Muscle of leg (tissue), 11 donors: ENCODE measurements around the gene AP1G2. TPM values are rescaled to one million over a fixed set of nuclear protein-coding genes. Genes with fewer than 3 reads are reported as not detected.

Experiments
- DNase-seq: peaks from one replicate; pipeline ENCODE4 v3.0.0; 2013
- H3K27ac ChIP-seq: one replicate; pipeline ENCODE4 v1.5.1; 2013; ENCODE audit warnings: mild to moderate bottlenecking, low read length, control low read depth
- H3K27me3 ChIP-seq: one replicate; pipeline ENCODE4 v1.6.1; 2013; ENCODE audit warnings: low read length; ENCODE audit not compliant: control insufficient read depth, insufficient read depth
- H3K36me3 ChIP-seq: one replicate; pipeline ENCODE4 v1.6.1; 2013; ENCODE audit warnings: low read length; ENCODE audit not compliant: control insufficient read depth, insufficient read depth
- H3K4me1 ChIP-seq: one replicate; pipeline ENCODE4 v1.6.1; 2013; ENCODE audit warnings: low read length; ENCODE audit not compliant: control insufficient read depth, insufficient read depth
- H3K4me3 ChIP-seq: one replicate; pipeline ENCODE4 v1.5.1; 2013; ENCODE audit warnings: low read length, control low read depth
- H3K9me3 ChIP-seq: replicated peaks from 2 replicates; pipeline ENCODE4 v1.6.1; 2013; ENCODE audit warnings: low read depth, low read length; ENCODE audit not compliant: control insufficient read depth
- WGBS: methylation state at CpG from one replicate; pipeline ENCODE4 v1.1.5; 2013; ENCODE audit warnings: missing lambda C conversion rate; ENCODE audit not compliant: insufficient coverage; 5-methylcytosine and 5-hydroxymethylcytosine counted together
- polyA plus RNA-seq, 8 donors: library from polyadenylated mRNA; unstranded; fragments of 120-200 nt; gene quantifications; one replicate each; pipeline versions ENCODE4 v1.2.1 to v1.2.3, GENCODE V29; 2013; ENCODE audit warnings: inconsistent platforms in 1 of 8, low replicate concordance in 1 of 8; ENCODE audit not compliant: insufficient read length in 8 of 8, insufficient read depth in 1 of 8
- total RNA-seq: library from RNA; stranded (reverse); fragments of 120-200 nt; gene quantifications from one replicate; pipeline ENCODE4 v1.2.4, GENCODE V29; 2013

Gene AP1G2
- total and polyA plus RNA-seq, 9 donors = 9.5 to 30.0 (median 17.1) TPM

DNA sequence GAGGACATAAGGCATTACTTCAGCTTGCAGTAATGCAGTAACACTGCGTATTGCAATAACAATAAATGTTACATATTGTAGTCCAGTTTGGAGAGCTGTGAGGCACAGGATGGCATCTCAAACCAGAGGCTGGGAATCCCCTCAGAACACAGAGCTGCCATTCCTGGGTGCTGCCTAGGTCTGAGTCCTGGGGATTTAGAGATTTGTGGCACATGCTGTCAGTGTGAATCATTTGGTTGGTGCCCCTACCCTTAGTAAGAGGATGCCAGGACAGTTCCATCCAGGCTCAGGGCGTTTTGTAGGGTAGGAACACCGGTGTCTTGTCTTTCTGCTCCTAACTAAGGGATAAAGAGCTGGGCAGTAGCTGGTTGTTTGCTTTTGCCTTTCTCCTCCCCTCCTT, 38.6 kb downstream of the AP1G2 start:
- H3K27ac ChIP-seq = no peak overlapping the region
- H3K4me3 ChIP-seq = no peak overlapping the region
- no peaks in the 10 kb centered on the region for H3K4me1 ChIP-seq
- H3K36me3 ChIP-seq = peaks cover 6% of the 10 kb centered on the region
- no CpG with 5 or more reads among the region's 3 CpGs for WGBS
- DNase-seq = no peak
- H3K9me3 ChIP-seq = no peaks in the 10 kb centered on the region
- no peaks in the 10 kb centered on the region for H3K27me3 ChIP-seq

DNA sequence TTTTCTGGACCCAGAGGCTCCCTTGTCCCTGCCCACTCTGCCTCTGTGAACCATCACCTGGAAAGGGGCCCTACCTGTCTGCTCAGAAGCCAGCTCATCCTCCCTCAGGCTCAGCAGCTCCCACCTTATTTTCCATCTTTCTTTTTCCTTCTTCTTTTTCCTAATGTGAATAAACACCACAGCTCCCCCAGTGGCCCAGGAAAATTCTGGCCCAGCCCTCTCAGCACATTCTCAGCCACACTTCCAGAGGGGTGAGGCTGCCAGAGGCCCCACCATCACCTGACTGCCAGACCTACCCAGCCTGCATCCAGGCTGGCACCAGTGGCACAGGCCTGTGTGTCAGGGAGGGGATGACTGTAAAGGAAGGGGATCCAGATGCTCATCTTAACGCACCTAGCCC, 39.0 kb downstream of the AP1G2 start:
- 63% methylated on average over 1 of the region's 1 CpG for WGBS
- H3K36me3 ChIP-seq = peaks cover 6% of the 10 kb centered on the region
- H3K27me3 ChIP-seq = no peaks in the 10 kb centered on the region
- DNase-seq = no peak
- no peaks in the 10 kb centered on the region for H3K9me3 ChIP-seq
- H3K4me3 ChIP-seq = no peak overlapping the region
- no peaks in the 10 kb centered on the region for H3K4me1 ChIP-seq
- H3K27ac ChIP-seq = no peak overlapping the region

DNA sequence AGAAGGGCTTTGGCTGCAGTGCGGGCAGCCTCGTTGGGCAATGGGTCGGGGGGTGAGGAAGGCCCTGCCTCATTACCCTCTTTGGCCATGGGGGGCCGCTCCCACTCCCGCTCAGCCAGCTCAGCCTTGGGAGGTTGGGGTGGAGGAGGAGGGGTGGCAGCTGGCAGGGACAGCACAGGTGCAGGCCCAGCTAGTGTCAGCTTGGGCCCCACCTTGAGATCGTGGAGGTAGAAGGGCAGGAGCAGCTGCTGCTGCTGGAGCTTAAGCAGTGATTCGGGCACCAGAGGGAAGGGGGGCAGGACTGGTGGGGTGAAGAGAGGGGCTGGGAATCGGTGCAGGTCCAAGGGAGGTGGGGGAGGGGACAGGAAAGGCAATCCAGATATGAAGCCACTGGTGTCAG, 42.0 kb downstream of the AP1G2 start:
- Histone ChIP-seq H3K4me3 (no peak overlapping the region), H3K36me3 (peaks cover 8% of the 10 kb centered on the region), H3K27ac (no peak overlapping the region), H3K9me3 (no peaks in the 10 kb centered on the region), H3K27me3 (no peaks in the 10 kb centered on the region), H3K4me1 (no peaks in the 10 kb centered on the region)
- no peak for DNase-seq
- 80% methylated on average over 7 of the region's 8 CpGs for WGBS

DNA sequence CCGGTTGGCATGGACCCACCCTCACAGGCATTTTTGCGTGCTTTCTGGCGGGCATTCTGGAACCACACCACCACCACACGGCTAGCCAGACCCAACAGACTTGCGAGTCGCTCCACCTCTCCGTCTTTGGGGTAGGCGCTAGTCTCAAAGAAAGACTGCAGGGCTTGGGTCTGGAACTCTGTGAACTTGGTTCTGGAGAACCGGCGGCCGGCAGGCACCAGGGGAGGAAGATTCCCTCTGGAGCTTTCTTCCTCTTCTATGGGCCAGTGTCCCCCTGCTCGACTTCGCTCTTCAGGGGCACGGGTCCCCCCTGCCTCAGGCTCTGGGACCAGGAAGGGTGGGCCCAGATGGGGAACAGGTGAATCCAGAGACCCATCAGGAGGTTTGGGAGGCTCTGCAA, 42.6 kb downstream of the AP1G2 start:
- no peak for DNase-seq
- WGBS = 91% methylated on average over 11 of the region's 14 CpGs
- Histone ChIP-seq H3K27me3 (no peaks in the 10 kb centered on the region), H3K4me3 (no peak overlapping the region), H3K9me3 (no peaks in the 10 kb centered on the region), H3K27ac (no peak overlapping the region), H3K36me3 (peaks cover 8% of the 10 kb centered on the region), H3K4me1 (no peaks in the 10 kb centered on the region)

DNA sequence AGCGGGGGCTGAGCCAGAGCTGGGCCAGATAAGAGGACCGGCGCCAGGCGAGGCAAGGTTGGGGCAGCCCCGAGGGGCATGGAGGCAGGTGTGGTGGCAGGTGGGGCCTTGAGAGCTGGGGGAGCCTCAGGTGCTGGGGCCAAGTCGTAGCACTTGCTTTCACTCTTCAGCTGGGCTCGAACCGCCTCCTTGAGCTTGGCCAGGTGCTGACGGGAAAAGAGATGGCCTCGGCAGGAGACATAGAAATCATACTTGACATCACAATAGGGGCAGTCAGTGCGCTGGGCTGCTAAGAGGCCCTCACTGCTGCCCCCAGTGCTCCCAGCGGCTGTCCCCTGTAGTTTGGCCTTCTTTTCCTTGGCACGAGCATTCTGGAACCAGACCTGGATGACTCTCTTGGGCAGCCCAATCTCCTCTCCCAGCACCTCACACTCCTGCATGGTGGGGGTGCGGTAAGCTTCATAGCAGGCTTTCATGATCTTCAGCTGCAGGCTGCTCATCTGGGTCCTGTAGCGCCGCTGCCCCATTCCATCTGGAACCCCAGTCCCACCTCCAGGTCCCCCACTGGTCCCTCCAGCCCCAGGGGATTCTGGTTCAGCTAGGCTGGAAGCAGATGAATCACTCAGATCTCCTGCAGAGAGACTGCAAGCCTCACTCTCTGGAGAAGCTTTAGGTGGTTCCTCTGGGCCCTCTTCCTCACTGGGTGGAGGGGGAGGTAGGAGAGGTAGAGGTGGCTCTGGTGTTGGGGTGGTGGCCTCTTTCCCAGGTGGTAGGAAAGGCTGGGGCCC, 44.2 kb downstream of the AP1G2 start:
- DNase-seq = no peak
- no peak overlapping the region for H3K4me3 ChIP-seq
- no peaks in the 10 kb centered on the region for H3K4me1 ChIP-seq
- peaks cover 8% of the 10 kb centered on the region for H3K36me3 ChIP-seq
- H3K27ac ChIP-seq = no peak overlapping the region
- no peaks in the 10 kb centered on the region for H3K9me3 ChIP-seq
- no peaks in the 10 kb centered on the region for H3K27me3 ChIP-seq
- 86% methylated on average over 15 of the region's 16 CpGs for whole genome bisulfite sequencing

DNA sequence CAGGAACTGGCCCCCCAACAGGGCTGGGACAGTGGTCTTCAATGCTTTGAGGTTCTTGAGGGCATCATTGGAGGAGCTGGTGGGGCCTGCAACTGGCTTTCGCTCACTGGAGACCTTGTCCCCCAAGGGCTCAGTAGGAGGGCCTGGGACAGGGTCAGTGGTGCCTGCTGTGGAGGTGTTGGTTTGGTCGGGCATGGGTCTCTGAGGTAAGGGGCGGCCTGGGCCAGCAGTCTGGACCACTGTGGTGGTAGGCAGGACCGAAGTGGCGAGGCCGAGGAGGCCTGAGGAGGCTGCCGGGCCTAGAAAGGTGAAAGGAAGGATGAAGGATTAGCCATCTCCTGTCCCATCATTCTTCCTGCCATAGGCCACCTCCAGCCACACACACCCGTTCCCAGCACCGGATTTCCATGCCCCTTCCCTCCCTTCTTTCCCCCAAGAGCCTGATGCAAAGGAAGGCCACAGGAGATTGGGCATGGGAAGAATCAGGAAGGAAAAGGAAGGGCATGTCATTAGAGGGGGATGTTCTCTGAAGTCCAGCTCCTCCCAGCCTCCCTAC, 44.9 kb downstream of the AP1G2 start:
- 80% methylated on average over 3 of the region's 9 CpGs for WGBS
- H3K9me3 ChIP-seq = no peaks in the 10 kb centered on the region
- H3K4me1 ChIP-seq = no peaks in the 10 kb centered on the region
- H3K27ac ChIP-seq = no peak overlapping the region
- H3K27me3 ChIP-seq = no peaks in the 10 kb centered on the region
- no peak overlapping the region for H3K4me3 ChIP-seq
- no peak for DNase-seq
- peaks cover 8% of the 10 kb centered on the region for H3K36me3 ChIP-seq

DNA sequence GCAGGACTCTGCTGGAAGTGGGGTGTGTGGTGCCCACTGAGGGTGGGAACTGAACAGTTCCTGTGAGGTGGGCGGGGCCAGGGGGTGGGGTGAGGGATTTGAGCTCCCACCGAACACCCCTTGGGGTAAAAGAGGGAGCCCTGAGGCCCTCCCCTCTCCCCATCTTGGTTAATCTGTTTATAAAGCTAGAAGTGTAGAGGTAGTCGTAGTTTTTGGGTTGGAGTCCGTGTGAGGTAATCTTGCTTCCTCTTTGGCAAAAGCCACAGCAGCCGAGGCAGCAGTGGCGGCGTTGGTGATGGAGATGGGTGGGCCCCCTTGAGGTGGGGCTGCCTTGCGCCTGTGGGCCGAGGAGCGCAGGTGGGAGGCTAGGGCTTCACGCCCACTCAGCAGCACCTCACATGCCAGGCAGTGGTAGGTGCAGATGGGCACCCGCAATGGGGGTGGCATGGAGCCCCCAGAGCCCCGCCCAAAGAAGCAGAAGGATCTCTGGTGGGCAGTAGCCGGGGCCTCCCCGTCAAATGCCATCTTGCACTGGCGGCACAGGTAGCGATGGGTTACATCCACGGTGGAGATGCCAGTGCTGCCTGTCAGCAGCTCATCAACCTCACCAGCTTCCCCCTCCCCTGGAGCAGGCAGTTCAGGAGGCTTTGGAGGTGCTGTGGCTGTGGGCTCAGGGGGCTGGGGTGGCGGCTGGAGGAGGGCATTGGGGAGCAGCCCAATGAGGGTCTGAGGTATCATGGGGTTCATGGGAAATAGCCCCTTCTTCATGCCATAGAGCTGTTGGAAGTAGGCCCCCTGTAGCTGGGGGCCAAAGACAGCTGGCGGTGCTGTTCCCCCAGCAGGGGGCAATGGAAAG, 45.6 kb downstream of the AP1G2 start:
- no peaks in the 10 kb centered on the region for H3K9me3 ChIP-seq
- no peak overlapping the region for H3K4me3 ChIP-seq
- peaks cover 3% of the 10 kb centered on the region for H3K36me3 ChIP-seq
- DNase-seq = no peak
- no peaks in the 10 kb centered on the region for H3K4me1 ChIP-seq
- H3K27ac ChIP-seq = no peak overlapping the region
- H3K27me3 ChIP-seq = no peaks in the 10 kb centered on the region
- 84% methylated on average over 12 of the region's 20 CpGs for WGBS

DNA sequence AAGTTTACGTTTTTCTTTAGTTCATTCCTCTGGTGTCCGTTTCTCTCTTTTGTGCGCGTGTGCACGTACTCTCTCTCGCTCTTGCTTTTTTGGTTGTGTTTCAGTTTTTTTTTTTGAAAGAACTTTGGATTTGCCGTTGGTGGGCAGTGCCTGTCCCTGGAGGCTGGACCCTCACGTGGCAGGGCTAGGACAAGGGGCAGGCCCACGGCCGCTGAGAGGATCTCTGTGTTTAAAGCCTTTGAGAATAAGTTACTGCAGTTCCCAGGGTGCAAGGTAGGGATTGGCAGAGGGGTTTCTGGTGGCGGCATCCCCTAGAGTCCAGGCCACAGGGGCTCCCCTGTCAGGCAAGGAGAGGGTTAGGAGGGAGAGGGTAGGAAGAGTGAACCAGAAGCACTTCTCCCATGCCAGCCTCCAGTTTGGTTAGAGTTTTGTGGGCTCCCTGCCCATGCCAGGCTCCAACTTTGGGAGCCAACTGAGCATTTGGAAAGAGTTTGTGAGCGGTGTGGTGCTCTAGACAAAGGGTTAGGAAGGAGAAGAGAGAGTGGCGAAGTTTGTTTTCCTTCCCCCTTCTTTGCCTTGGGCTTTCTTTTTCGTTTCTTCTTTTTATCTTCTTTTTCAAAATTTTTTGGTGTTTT, 46.6 kb downstream of the AP1G2 start:
- DNase-seq = no peak
- Histone ChIP-seq H3K27me3 (no peaks in the 10 kb centered on the region), H3K36me3 (peaks cover 2% of the 10 kb centered on the region), H3K4me3 (no peak overlapping the region), H3K27ac (no peak overlapping the region), H3K9me3 (no peaks in the 10 kb centered on the region), H3K4me1 (no peaks in the 10 kb centered on the region)
- 75% methylated on average over 6 of the region's 14 CpGs for WGBS

DNA sequence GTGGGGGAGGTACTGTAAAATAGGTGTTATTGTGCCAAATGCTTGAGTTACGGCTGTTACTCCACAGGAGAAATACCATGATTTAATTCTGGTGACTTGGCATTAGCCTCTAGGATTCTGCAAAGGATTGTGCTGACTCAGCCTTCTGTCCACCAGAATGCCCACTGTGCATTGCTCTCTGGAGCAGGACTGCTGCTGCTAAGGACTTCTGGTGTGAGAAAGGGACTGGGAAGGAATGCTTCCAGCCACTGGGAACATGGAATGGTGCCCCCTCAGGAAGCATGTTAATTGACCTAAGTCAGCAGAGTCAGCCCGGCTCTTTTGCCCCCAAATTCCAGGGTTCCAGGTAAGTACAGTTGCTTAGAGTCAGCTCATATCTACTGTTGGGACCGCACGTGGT, 48.9 kb downstream of the AP1G2 start:
- 60% methylated on average over 2 of the region's 4 CpGs for WGBS

More for the DNA sequence above, 48.9 kb downstream of the AP1G2 start:
- H3K27ac ChIP-seq = no peak overlapping the region
- no peaks in the 10 kb centered on the region for H3K27me3 ChIP-seq
- no peak overlapping the region for H3K4me3 ChIP-seq
- H3K4me1 ChIP-seq = peaks cover 8% of the 10 kb centered on the region
- no peak for DNase-seq
- no peaks in the 10 kb centered on the region for H3K9me3 ChIP-seq
- H3K36me3 ChIP-seq = peaks cover 2% of the 10 kb centered on the region
